ENCODE measurements around the gene SLC4A11.
"Not testable (repeated sequence)": the region's sequence is repeated elsewhere in the genome, so short reads cannot be mapped to it uniquely, and the experiment has no call there.

Gene SLC4A11

GRCh38 chr20:3203315-3204123, 35.5 kb downstream of the SLC4A11 start:
- no peak for DNase-seq (ENCODE audit: low read depth)

- DNase-seq (ENCODE audit: low read depth) = no peak
Observed at GRCh38 chr20:3202965-3203314, 36.0 kb downstream of the SLC4A11 start.

GRCh38 chr20:3199976-3200755, 38.8 kb downstream of the SLC4A11 start:
- no peak for DNase-seq (ENCODE audit: low read depth)

GRCh38 chr20:3199206-3199605, 39.8 kb downstream of the SLC4A11 start:
- no peak for DNase-seq (ENCODE audit: low read depth)

- DNase-seq (ENCODE audit: low read depth) = no peak
Observed at GRCh38 chr20:3195590-3196237, 43.3 kb downstream of the SLC4A11 start.

- DNase-seq (ENCODE audit: low read depth) = no peak
Observed at GRCh38 chr20:3194617-3195280, 44.2 kb downstream of the SLC4A11 start.

- DNase-seq (ENCODE audit: low read depth) = no peak
Observed at GRCh38 chr20:3193806-3194616, 45.0 kb downstream of the SLC4A11 start.

GRCh38 chr20:3192226-3193015, 46.6 kb downstream of the SLC4A11 start:
- DNase-seq (ENCODE audit: low read depth) = no peak

- DNase-seq (ENCODE audit: low read depth) = no peak
Observed at GRCh38 chr20:3190681-3191111, 48.3 kb downstream of the SLC4A11 start.

- DNase-seq (ENCODE audit: low read depth) = no peak
Observed at GRCh38 chr20:3189561-3190131, 49.3 kb downstream of the SLC4A11 start.

- no peak for DNase-seq (ENCODE audit: low read depth)
Observed at GRCh38 chr20:3188823-3189413, 50.1 kb downstream of the SLC4A11 start.

GRCh38 chr20:3187861-3188260, 51.1 kb downstream of the SLC4A11 start:
- not testable (repeated sequence) for DNase-seq (ENCODE audit: low read depth)

- no peak for DNase-seq (ENCODE audit: low read depth)
Observed at GRCh38 chr20:3183896-3184612, 54.9 kb downstream of the SLC4A11 start.

GRCh38 chr20:3182429-3182828, 56.6 kb downstream of the SLC4A11 start:
- not testable (repeated sequence) for DNase-seq (ENCODE audit: low read depth)

GRCh38 chr20:3181270-3181669, 57.7 kb downstream of the SLC4A11 start:
- DNase-seq (ENCODE audit: low read depth) = no peak

GRCh38 chr20:3180319-3180718, 58.7 kb downstream of the SLC4A11 start:
- no peak for DNase-seq (ENCODE audit: low read depth)

- DNase-seq (ENCODE audit: low read depth) = no peak
Observed at GRCh38 chr20:3177746-3178485, 61.1 kb downstream of the SLC4A11 start.
